NCI-H526 (cell line): ENCODE measurements around the gene ZNF398.

Source experiments
- DNase-seq, 2 experiments: peaks; one replicate each; lab custom pipeline; 2025; lab: John Stamatoyannopoulos, UW

The ZNF398 gene

GRCh38 chr7:149226840-149227494 is 79.7 kb downstream of the ZNF398 start:
- DNase-seq, result no peak

GRCh38 chr7:149228831-149229471 is 81.7 kb downstream of the ZNF398 start:
- peak in 1 of 2 experiments; percentile 9 for DNase-seq

DNA sequence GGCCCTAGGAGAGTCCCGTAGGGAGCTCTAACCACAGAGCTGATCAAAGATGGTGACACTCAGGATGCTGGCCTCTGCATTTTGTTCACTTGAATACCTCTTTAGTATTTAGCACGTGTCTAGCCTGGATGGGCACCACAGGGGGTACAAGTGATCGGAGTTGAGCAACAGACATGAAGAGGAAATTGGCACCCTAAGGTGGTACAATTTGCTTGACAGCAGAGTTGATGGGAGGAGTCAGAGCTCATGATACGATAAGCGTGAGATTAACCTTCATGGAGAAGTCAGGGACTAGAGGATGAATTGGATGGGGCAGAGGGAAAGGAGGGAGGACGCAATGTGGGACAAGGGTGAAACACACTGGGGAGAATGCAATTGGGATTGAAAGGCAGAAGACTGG is 82.3 kb downstream of the ZNF398 start:
- no peak for DNase-seq

DNA sequence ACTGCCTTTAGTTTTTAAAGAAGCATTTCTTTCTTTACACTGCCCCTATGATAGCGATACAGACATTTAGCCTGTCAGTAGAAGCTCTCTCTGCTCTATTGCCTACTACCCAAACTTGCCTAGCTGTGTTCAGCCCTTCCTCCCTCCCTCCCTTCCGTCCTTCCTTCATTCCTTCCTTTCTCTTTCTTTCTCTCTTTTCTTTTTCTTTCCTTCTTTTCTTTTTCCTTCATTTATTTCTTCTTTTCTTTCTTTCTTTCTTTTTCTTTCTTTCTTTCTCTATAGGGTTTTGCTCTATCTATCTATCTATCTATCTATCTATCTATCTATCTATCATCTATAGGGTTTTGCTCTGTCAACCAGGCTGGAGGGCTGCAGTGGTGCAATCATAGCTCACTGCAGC is 85.1 kb downstream of the ZNF398 start:
- DNase-seq, result no peak
